ENCODE data around the gene SIX5.

SIX5 gene

DNA sequence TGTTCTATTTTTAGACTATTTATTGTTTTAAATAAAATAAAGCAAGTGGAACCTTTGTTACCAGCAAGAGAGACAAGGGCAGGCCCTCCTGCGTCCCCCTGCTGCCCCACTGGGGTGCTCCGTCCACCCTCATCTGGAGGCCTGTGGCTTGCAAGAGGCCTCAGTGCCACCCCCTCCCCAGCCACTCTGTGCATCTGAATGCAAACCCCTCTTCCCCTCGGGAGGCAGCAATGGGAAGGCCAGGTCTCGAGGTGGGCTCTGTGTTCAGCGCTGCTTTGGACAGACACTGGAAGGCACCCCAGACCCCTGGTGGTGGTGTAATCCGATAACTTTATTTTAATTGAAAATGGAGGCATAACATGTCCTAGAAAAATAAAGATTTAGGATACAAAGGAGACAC, 4.6 kb downstream of the SIX5 start:
- peaks cover 11% of the 10 kb centered on the region for H3K27me3 ChIP-seq (ENCODE audit: insufficient read depth, low read depth)
- H2AFZ ChIP-seq (ENCODE audit: low read depth) = no peak overlapping the region
- no peak overlapping the region for H3K27ac ChIP-seq
- no peaks in the 10 kb centered on the region for H3K36me3 ChIP-seq (ENCODE audit: insufficient read depth)
- no peaks in the 10 kb centered on the region for H4K20me1 ChIP-seq (ENCODE audit: insufficient read depth)
- no peak for TF ChIP-seq CTCF (conservative IDR thresholded peaks at IDR 0.05; ENCODE audit: low read depth, low read length)
- H3K9ac ChIP-seq = no peak overlapping the region
- peaks cover 5% of the 10 kb centered on the region for H3K4me1 ChIP-seq (ENCODE audit: low read depth, poor library complexity, severe bottlenecking)
- no peak overlapping the region for H3K4me2 ChIP-seq
- H3K79me2 ChIP-seq (ENCODE audit: insufficient read depth, low read depth) = no peaks in the 10 kb centered on the region
- H3K4me3 ChIP-seq (IDR thresholded peaks at IDR 0.05; ENCODE audit: insufficient read depth, low read depth, low read length) = no peak overlapping the region

DNA sequence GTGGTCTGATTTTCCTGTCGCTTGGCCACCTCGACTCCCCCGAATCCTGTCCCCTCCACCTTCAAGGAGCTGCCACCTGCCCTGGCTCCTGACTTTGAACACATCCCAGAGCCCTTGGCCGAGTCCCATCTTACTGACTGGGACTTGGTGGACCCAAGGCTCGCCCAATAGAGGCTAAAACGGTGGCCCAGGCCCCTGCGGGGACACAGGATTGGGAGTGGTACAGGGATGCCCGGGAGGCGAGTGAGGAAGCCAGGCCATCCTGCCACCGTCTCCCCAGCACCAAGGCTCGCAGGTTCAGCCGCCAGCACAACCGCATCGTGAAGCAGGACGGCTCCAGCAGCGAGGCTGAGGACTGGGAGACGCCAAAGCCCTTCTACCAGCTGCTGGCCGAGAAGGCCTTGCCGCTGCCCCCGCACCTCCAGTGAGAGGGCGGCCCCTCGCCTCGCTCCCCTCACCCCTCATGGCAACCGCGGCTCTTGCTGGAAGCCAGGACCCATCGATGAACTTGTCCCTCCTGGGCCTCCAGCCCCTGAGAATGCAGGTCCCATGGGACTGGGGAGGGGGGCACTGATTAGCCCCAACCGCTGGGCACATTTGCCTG, 5.3 kb downstream of the SIX5 start:
- H3K27me3 ChIP-seq (ENCODE audit: insufficient read depth, low read depth) = peaks cover 11% of the 10 kb centered on the region
- no peak overlapping the region for H2AFZ ChIP-seq (ENCODE audit: low read depth)
- no peaks in the 10 kb centered on the region for H3K79me2 ChIP-seq (ENCODE audit: insufficient read depth, low read depth)
- no peak overlapping the region for H3K9ac ChIP-seq
- peaks cover 5% of the 10 kb centered on the region for H3K4me1 ChIP-seq (ENCODE audit: low read depth, poor library complexity, severe bottlenecking)
- H3K36me3 ChIP-seq (ENCODE audit: insufficient read depth) = no peaks in the 10 kb centered on the region
- H3K27ac ChIP-seq = no peak overlapping the region
- no peaks in the 10 kb centered on the region for H4K20me1 ChIP-seq (ENCODE audit: insufficient read depth)
- TF ChIP-seq CTCF (conservative IDR thresholded peaks at IDR 0.05; ENCODE audit: low read depth, low read length) = no peak
- no peak overlapping the region for H3K4me2 ChIP-seq
- no peak overlapping the region for H3K4me3 ChIP-seq (IDR thresholded peaks at IDR 0.05; ENCODE audit: insufficient read depth, low read depth, low read length)

GRCh38 chr19:45762870-45763631, 6.0 kb downstream of the SIX5 start:
- Histone ChIP-seq H3K9ac (no peak overlapping the region), H3K4me1 (ENCODE audit: low read depth, poor library complexity, severe bottlenecking) (peaks cover 5% of the 10 kb centered on the region), H3K4me2 (no peak overlapping the region), H3K36me3 (ENCODE audit: insufficient read depth) (no peaks in the 10 kb centered on the region), H4K20me1 (ENCODE audit: insufficient read depth) (no peaks in the 10 kb centered on the region), H3K79me2 (ENCODE audit: insufficient read depth, low read depth) (no peaks in the 10 kb centered on the region), H3K27ac (no peak overlapping the region), H3K27me3 (ENCODE audit: insufficient read depth, low read depth) (peaks cover 11% of the 10 kb centered on the region), H3K4me3 (IDR thresholded peaks at IDR 0.05; ENCODE audit: insufficient read depth, low read depth, low read length) (no peak overlapping the region), H2AFZ (ENCODE audit: low read depth) (no peak overlapping the region)
- TF ChIP-seq CTCF (conservative IDR thresholded peaks at IDR 0.05; ENCODE audit: low read depth, low read length) = no peak

GRCh38 chr19:45761714-45762113, 7.3 kb downstream of the SIX5 start:
- TF ChIP-seq CTCF (conservative IDR thresholded peaks at IDR 0.05; ENCODE audit: low read depth, low read length) = no peak
- no peaks in the 10 kb centered on the region for H3K36me3 ChIP-seq (ENCODE audit: insufficient read depth)

More at GRCh38 chr19:45761714-45762113, 7.3 kb downstream of the SIX5 start:
- H3K4me3 ChIP-seq (IDR thresholded peaks at IDR 0.05; ENCODE audit: insufficient read depth, low read depth, low read length) = no peak overlapping the region
- H3K4me1 ChIP-seq (ENCODE audit: low read depth, poor library complexity, severe bottlenecking) = no peaks in the 10 kb centered on the region
- no peak overlapping the region for H3K27ac ChIP-seq
- no peak overlapping the region for H3K9ac ChIP-seq
- peaks cover 5% of the 10 kb centered on the region; the same call in 1 of the 2 replicates for H3K27me3 ChIP-seq (ENCODE audit: insufficient read depth, low read depth)
- H3K4me2 ChIP-seq = no peak overlapping the region
- no peak overlapping the region for H2AFZ ChIP-seq (ENCODE audit: low read depth)
- no peaks in the 10 kb centered on the region for H3K79me2 ChIP-seq (ENCODE audit: insufficient read depth, low read depth)
- no peaks in the 10 kb centered on the region for H4K20me1 ChIP-seq (ENCODE audit: insufficient read depth)

Data from KMS-11 (cell line).